OCI-LY1 (cell line): Measurements from ENCODE around the gene LIN54.

Experiments
- CTCF ChIP-seq: fragments of 200-600 bp; sonication (generic), shearing (Covaris generic); IDR thresholded peaks from 2 replicates; pipeline ENCODE4 v1.5.1; 2017; ENCODE audit warnings: mild to moderate bottlenecking, antibody characterized with exemption, low read length, moderate library complexity, mixed read lengths
- EZH2 ChIP-seq: fragments of 200-600 bp; sonication (generic), shearing (Covaris generic); IDR thresholded peaks from 2 replicates; pipeline ENCODE4 v1.8.0; 2017; ENCODE audit warnings: borderline replicate concordance, mixed run types, mild to moderate bottlenecking, antibody characterized with exemption, low read length, moderate library complexity, mixed read lengths

GRCh38 chr4:82921795-82922194 is 88.8 kb downstream of the LIN54 start:
- no peak for TF ChIP-seq CTCF
- no peak for TF ChIP-seq EZH2
